SIG-M5 (cell line): ENCODE results near the gene NUP214.
"Not testable (repeated sequence)": the region's sequence is repeated elsewhere in the genome, so short reads cannot be mapped to it uniquely, and the experiment has no call there.

ENCODE experiments used
- DNase-seq: peaks from one replicate; lab custom pipeline; 2025; lab: John Stamatoyannopoulos, UW

The NUP214 gene

DNA sequence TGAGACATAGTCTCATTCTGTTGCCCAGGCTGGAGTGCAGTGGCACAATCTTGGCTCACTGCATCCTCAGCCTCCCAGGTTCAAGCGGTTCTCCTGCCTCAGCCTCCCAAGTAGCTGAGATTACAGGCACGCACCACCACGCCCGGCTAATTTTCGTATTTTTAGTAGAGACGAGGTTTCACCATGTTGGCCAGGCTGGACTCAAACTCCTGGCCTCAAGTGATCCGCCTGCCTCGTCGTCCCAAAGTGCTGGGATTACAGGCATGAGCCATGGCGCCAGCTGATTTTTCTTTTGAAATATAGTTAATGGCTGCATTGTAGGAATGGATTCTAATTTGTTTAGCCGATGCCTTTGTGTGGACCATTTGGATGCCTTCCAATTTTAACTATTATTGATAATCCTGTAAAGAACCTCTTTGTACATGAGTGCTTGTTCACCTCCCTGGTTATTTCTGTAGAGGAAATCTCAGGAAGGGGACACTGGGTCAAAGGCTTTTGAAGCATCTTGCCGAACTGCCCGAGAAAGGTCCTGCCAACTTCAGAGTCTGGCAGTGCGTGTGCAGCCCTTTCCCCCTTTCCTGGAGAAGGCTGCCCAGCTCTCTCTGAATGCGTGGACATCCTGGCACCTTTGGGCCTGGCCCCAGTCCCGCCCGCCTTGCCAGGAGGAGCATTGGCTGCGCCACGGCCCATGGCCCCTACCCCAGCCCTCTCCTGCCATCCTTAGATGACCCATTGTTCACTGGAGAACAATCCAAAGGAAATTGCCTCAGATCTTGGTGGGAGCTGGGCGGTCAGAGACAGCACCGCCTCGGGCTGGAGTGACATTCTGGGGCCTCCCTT is 8.9 kb upstream of the NUP214 start:
- DNase-seq: no peak

- no peak for DNase-seq
These were observed 8.1 kb upstream of the NUP214 start for GRCh38 chr9:131117121-131117761.

DNA sequence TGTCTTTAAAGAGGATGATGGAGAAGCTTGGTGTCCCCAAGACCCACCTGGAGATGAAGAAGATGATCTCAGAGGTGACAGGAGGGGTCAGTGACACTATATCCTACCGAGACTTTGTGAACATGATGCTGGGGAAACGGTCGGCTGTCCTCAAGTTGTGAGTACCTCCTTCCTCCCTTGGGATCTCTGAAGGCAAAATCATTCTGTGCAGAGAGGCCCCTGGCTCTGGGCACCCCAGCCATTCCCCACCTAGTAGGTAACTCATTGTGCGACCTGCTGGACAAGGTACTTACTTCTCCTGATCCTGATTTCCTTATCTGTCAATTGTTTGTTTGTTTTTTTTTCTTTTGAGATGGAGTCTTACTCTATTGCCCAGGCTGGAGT is 7.6 kb upstream of the NUP214 start:
- no peak for DNase-seq

DNA sequence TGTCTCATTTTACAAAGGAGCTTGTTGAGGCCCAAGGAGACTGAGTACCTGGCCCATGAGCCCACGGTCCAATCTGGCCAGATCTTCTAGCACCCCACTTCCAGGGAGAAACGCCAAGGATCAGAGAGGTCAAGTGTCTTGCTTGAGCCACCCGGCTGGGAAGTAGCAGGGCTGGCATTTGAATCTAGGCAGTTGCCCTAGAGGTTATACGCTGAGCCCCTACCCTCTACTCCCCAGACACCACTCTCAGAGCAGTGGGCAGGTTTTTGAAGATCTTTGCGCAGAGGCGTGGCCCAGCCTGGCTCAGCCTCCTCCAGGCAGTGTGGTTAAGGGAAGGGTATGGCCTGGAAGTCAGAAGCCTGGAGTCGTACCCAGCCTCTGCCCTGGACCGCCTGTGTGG is 5.8 kb upstream of the NUP214 start:
- DNase-seq: no peak

GRCh38 chr9:131120620-131121228 is 4.7 kb upstream of the NUP214 start:
- no peak for DNase-seq

DNA sequence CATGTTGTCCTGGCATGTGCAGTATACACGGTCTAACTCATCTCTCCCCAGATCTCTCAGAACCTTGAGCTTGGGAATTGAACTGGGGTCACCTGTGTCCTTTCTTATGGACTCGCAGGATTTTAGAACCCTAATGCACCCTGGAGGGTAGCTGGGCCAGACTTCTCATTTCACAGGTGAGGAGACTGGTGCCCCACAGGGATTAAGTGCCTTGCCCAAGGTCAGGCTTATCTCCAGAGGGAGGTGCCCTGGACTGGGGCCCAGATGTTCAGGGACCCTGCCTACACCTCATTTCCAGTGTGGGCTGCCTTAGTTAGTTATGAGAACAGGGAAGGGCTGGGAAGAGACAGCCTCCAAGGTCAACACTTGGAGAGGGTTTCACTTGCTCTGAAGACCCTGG is 4.0 kb upstream of the NUP214 start:
- no peak for DNase-seq

DNA sequence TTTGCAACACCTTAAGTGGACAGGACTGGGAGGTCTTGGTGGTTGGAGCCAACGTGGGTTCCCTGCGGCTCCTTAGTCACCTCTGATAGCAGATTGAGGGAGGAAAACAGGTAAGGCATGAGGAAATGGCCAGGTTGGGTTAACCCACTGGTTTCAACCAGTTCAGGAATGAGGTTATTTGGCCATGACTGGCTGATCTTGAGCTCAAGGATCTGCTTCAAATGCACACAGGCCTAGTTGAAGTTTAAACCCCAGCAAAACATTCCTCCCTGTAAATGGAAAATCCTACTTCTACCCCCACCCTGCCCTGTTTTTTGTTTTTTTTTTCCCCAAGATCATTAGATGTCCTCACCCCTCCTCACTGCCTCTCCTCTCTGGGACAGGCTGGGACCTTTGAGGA is 3.2 kb upstream of the NUP214 start:
- no peak for DNase-seq

- DNase-seq: no peak
These were observed 423 bp upstream of the NUP214 start for GRCh38 chr9:131125038-131125287.

DNA sequence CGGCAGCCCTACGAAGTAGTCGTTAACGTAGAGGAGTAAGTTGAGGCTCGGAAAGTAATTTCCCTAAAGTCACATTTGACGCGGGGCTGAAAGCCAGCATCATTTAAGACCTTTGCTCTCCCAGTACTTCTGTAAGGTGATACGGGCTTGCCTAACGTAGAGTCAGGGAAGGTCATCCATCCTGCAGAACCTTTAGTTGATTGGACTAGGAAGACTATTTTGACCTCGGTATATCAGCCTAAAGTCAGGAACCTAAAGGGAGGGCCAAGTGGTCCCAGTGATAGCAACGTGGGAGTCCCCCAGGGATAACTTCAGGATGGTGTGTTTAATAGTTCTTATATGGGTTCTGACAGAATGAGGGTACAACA is 657 bp downstream of the NUP214 start:
- no peak for DNase-seq

DNA sequence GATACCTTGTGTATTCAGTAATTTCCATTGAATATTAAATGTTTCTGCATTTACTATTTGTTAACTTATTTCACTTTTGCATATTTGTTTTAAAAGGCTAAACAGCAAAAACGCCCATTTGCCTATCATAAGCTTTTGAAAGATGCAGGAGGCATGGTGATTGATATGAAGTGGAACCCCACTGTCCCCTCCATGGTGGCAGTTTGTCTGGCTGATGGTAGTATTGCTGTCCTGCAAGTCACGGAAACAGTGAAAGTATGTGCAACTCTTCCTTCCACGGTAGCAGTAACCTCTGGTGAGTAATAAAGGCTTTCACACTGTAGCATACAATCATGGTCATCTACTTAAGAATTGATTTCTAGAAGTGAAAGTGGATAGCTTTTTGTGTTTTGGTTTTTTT is 3.8 kb downstream of the NUP214 start:
- no peak for DNase-seq

- DNase-seq: no peak
These were observed 13.3 kb downstream of the NUP214 start for GRCh38 chr9:131138676-131139075.

DNA sequence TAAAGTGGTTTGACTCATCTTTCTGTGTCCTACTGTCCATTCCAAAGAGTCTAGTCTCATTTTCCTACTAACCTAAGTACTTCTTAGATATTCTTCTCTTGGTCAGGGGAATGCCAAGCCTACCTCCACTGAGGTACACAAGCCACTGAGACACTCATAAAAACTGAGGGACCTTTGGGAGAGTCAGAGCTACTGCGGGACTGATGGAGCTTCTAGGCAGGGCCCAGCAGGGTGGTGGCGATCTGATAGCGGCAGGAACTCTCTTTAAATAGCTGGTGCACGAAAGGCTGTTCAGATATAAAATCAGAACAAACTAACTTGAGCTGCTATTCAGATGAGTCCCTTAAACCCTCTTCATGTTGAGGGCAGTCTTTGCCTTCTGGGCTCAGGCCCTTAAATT is 14.7 kb downstream of the NUP214 start:
- no peak for DNase-seq

DNA sequence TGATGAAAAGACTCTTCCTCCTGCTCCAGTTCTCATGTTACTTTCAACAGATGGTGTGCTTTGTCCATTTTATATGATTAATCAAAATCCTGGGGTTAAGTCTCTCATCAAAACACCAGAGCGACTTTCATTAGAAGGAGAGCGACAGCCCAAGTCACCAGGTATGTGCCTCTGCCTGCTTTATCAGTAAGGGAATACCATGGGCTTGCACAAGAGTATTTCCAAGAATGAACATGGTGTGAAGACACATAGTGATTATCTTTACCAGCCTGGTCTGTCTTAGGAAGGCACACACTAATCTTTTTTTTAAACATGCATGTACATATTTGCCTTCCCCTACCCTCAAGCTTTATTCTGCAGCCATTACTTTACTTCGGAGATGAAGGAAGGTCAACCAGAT is 15.2 kb downstream of the NUP214 start:
- DNase-seq: no peak

GRCh38 chr9:131142160-131142559 is 16.8 kb downstream of the NUP214 start:
- DNase-seq: no peak

DNA sequence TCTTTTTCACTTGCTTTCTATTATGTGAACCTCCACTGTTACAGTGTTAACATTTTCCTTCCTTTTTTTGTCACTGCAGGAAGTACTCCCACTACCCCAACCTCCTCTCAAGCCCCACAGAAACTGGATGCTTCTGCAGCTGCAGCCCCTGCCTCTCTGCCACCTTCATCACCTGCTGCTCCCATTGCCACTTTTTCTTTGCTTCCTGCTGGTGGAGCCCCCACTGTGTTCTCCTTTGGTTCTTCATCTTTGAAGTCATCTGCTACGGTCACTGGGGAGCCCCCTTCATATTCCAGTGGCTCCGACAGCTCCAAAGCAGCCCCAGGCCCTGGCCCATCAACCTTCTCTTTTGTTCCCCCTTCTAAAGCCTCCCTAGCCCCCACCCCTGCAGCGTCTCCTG is 18.8 kb downstream of the NUP214 start:
- no peak for DNase-seq

- no peak for DNase-seq
These were observed 19.9 kb downstream of the NUP214 start for GRCh38 chr9:131145245-131145644.

DNA sequence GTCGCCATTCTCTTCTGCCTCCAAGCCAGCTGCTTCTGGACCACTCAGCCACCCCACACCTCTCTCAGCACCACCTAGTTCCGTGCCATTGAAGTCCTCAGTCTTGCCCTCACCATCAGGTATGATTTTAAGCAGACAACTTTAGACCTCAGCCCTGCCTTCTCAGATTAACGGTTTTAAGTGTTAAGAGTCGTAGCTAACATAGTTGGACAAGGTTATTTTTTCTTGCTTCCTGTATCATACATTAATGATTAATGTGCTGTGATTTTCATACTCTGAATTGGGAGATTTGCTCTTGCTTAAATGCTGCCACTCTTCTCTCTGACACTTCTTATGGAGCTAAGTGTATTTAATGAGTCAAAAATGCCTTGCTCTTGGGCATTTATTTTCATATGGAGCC is 20.8 kb downstream of the NUP214 start:
- DNase-seq: no peak

GRCh38 chr9:131148276-131148675 is 22.9 kb downstream of the NUP214 start:
- no peak for DNase-seq

DNA sequence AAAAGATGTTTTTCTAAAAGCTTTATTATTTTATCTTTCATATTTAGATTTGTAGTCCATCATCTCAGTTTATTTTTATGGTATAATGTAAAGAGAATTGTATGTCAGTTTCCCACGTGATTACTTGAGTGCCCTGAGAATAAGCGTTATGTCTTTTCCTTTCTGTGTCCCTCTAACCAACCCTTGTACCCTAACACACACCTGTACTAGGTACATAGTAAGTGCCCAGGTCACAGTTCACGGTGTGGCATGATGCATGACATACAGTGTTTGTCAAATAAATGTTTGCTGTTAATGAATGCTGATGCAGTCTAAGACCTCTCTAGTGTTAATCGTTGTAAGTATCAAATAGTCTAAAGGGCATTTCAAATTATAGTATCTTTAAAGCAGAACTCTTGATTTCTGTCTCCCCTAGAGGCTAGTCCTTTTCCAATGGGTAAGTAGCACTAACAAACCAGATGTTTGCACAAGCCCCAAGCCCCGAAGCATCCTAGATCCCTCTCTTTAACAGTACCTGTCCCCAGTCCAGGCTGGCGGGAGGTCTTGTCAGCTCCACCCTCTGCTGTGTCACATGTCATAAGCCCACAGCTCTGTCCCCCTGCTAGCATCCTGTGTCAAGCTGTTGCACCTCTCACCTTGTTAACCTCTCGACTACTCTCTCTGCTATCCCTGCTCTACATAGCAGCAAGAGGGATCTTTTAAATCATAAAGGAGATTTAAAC is 23.7 kb downstream of the NUP214 start:
- DNase-seq: no peak

DNA sequence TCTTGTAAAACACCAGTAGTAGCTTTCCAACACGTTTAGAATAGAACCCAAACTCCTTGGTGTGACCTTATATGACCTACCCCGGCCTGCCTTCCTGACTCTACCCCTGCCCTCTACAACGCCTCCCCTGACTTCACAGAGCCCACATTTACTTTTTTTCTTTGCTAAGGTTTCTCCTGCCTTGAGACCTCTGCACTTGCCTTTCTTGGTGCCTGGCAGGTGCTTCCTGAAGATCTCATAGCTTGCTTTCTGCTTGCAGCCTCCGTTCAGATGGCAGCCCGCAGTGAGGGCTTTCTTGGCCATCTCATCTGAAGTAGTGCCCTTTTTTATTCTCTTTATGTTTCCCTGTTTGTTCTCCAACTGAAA is 24.3 kb downstream of the NUP214 start:
- no peak for DNase-seq

DNA sequence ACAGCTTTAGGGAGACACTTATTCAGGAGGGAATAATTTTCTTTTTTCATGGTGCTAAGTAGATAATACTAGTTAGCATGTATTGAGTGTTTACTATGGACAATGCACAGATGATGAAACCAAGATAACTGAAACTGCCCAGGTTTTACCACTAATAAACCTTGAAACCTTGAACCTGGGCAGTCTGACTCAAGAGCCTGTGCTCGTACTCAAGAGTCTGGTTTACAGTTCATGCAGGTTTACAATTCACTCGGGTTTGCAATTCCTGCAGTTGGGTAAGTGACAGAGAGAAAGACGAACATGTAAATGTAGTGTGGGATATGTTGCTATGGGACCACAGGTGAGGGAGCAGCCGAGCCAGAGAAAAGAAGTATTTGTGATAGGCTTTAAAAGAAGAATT is 28.2 kb downstream of the NUP214 start:
- no peak for DNase-seq

DNA sequence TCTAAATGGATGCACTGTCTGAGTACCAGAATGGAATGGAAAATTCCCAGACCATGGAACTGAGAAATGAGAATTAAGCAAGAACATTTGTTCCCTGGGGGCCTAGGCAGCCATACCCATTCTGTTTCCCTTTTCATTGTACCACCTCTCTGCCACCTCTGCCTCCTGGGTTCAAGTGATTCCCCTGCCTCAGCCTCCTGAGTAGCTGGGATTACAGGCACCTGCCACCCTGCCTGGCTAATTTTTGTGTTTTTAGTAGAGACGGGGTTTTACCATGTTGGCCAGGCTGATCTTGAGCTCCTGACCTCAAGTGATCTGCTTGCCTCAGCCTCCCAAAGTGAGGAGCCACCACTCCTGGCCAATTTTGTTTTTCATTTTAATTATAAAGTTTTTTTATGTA is 33.3 kb downstream of the NUP214 start:
- not testable (repeated sequence) for DNase-seq

GRCh38 chr9:131160416-131161112 is 35.2 kb downstream of the NUP214 start:
- no peak for DNase-seq
